NOMO-1 (cell line): ENCODE measurements around the gene CLCA1.

Experiments used
- DNase-seq, 2 experiments: peaks; one replicate each; lab custom pipeline; 2025; ENCODE audit not compliant: unreplicated experiment in 2 of 2; lab: John Stamatoyannopoulos, UW

The CLCA1 gene

GRCh38 chr1:86468501-86468977 is at the start of gene CLCA1:
CLCA1 (plus strand) TSS chr1:86468927; CDS start chr1:86468972, 45 bp downstream.
- DNase-seq = no peak

- peak; percentile 46 to 64 for DNase-seq
Observed at GRCh38 chr1:86419277-86419903, 49.3 kb upstream of the CLCA1 start.

GRCh38 chr1:86421601-86422280 is 47.0 kb upstream of the CLCA1 start:
- no peak for DNase-seq

GRCh38 chr1:86423473-86423872 is 45.3 kb upstream of the CLCA1 start:
- DNase-seq = no peak

- no peak for DNase-seq
Observed at GRCh38 chr1:86423873-86424272, 44.9 kb upstream of the CLCA1 start, which contains the start of gene CLCA2. CLCA2 (plus strand) TSS chr1:86424171; CDS start chr1:86424248, 77 bp downstream.

GRCh38 chr1:86429122-86429725 is 39.5 kb upstream of the CLCA1 start:
- no peak for DNase-seq

GRCh38 chr1:86429835-86430234 is 38.9 kb upstream of the CLCA1 start:
- peak; percentile 72 to 82 for DNase-seq

GRCh38 chr1:86430376-86430775 is 38.4 kb upstream of the CLCA1 start:
- DNase-seq = no peak

- no peak for DNase-seq
Observed at GRCh38 chr1:86434059-86434458, 34.7 kb upstream of the CLCA1 start.

- no peak for DNase-seq
Observed at GRCh38 chr1:86435327-86435726, 33.4 kb upstream of the CLCA1 start.

GRCh38 chr1:86436041-86436440 is 32.7 kb upstream of the CLCA1 start:
- no peak for DNase-seq

GRCh38 chr1:86441581-86441980 is 27.1 kb upstream of the CLCA1 start:
- peak; percentile 23 to 62 for DNase-seq

- no peak for DNase-seq
Observed at GRCh38 chr1:86441997-86442396, 26.7 kb upstream of the CLCA1 start.

GRCh38 chr1:86445919-86446318 is 22.8 kb upstream of the CLCA1 start:
- DNase-seq = no peak

GRCh38 chr1:86447198-86447790 is 21.4 kb upstream of the CLCA1 start:
- DNase-seq = no peak

GRCh38 chr1:86448670-86449069 is 20.1 kb upstream of the CLCA1 start:
- no peak for DNase-seq

- DNase-seq = no peak
Observed at GRCh38 chr1:86449103-86449502, 19.6 kb upstream of the CLCA1 start.

- DNase-seq = peak in 1 of 2 experiments; percentile 27
Observed at GRCh38 chr1:86450847-86451246, 17.9 kb upstream of the CLCA1 start.

GRCh38 chr1:86453664-86454063 is 15.1 kb upstream of the CLCA1 start:
- no peak for DNase-seq

- DNase-seq = no peak
Observed at GRCh38 chr1:86455073-86455472, 13.7 kb upstream of the CLCA1 start.

GRCh38 chr1:86460998-86461397 is 7.7 kb upstream of the CLCA1 start:
- DNase-seq = peak in 1 of 2 experiments; percentile 9
